Stimulated activated CD8-positive, alpha-beta memory T cell treated with anti-CD3 and anti-CD28 coated beads, Interleukin-7, amount 100 ng/mL, for 1 hour (primary cell): Measurements from ENCODE around the gene DET1.
"Not testable (repeated sequence)": the region's sequence is repeated elsewhere in the genome, so short reads cannot be mapped to it uniquely, and the experiment has no call there.

Source experiments
- DNase-seq, 2 donors: peaks; one replicate each; pipeline ENCODE4 v3.0.0-alpha.2; 2020; ENCODE audit warnings: low read depth in 2 of 2

Gene DET1

DNA sequence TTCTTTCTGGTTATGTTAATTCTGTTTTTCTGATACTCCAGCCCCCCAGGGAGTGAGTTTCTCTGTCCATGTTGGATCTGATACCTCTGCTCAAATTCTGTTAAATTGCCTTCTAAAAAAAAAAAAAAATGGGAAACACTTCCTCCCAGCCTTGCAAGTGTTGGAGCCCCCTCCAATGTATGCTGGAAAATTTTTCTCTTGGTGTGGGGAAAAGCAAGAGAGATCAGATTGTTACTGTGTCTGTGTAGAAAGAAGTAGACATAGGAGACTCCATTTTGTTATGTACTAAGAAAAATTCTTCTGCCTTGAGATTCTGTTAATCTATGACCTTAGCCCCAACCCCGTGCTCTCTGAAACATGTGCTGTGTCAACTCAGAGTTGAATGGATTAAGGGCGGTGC, 6.1 kb downstream of the DET1 start:
- not testable (repeated sequence) for DNase-seq

DNA sequence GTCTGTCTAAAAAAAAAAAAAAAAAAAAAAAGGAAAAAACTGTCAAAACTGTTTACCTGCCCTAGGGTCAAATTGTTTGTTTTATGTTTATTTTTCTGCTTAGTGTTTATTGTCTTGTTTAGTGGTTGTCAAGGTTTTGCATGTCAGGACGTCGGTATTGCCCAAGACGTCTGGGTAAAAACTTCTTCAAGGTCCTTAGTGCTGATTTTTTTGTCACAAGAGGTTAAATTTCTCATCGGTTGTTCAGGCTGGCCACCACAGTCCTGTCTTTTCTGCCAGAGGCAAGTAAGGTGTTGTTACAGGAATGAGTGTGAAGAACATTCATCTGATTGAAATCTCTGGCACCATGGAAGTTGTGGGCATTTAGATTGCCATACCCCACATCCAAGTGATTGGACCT, 7.0 kb downstream of the DET1 start:
- DNase-seq, result no peak

DNA sequence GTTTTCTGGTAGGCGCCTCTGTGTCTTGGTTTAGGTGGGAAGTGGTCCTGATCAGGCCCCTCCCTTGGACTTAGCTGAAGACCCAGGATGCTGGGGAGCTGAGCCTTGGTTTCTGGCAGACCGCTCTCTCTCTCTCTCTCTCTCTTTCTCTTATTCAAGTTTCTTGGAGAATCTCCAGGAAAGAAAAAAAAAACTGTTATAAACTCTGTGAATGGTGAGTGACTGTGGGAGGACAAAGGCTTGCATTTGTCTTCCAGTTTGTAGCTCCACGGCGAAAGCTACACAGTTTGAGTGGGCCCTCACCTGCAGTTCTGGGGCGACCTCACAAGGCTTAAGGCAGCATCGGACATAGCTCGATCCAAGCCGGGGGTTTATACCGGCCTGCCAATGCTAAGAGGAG, 7.5 kb downstream of the DET1 start:
- DNase-seq, result no peak

DNA sequence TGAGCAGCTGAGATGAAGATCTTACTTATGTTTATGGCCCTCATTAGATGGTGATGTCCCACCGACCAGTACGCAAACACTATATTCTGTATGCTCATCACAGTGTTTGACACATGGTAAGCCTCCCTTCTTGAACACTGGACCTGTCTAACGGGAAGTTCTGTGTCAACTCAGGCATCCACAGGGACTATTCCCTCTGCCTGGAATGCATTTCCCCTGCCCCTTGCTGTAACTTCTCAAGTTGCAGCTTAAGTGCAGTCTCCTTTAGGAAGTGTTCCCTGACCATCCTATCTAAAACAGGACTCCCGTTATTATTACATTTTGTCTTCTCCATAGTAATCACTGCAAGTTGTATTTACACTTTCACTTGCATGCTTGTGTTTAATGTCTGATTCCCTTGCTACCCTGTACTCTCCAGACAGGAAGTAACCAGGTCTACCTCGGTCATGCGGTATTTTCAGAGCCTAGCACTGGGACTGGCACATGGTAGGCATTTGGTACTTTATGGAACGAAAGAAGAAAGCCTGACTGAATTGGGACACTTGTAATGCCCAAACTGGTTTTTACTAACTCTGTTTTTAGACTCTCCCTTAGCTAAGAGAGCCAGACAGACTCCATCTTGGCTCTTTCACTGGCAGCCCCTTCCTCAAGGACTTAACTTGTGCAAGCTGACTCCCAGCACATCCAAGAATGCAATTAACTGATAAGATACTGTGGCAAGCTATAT, 8.7 kb downstream of the DET1 start:
- no peak for DNase-seq

DNA sequence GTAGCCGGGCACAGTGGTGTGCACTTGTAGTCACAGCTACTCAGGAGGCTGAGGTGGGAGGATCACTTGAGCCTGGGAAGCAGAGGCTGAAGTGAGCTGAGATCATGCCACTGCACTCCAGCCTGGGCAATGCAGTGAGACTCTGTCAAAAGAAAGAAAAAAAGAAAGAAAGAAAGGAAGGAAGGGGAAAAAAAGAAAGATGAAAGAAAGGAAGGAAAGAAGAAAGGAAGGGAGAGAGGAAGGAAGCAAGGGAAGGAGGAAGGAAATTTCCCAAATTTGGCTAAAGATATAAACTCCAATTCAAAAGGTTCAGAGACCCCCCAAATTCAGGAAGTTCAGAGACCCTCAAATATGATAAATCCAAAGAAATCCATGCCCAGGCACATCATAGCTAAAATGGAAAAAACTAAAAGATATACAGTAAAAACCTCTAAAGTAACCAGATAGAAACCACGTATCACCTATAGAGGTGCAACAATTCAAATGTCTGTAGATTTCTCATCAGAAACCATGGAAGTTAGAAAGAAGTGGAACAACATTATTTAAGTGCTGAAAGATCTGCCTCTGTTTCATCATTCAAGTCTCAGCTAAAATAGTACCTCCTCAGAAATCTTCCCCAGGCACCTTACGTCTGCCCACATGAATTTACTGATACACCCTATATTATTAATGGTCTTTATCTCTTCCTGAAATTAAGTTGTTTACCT, 10.7 kb downstream of the DET1 start:
- no peak for DNase-seq

DNA sequence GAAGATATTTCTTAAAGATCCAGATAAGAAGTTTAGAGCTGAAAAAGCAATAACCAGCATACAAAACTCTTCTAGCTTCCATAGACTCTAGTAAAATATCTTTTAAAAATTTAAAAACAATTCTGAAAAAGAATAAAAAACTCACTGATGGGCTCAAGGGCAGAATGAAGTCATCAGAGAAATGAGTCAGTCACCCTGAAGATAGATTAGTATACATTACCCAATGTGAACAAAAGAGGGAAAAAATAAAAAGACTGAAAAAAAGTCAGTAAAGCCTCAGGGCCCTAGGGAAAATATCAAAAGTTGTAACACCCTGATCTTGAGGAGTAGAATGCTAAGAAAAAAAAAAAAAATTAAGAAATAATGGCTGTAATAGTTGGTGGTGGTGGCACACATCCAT, 11.4 kb downstream of the DET1 start:
- no peak for DNase-seq

DNA sequence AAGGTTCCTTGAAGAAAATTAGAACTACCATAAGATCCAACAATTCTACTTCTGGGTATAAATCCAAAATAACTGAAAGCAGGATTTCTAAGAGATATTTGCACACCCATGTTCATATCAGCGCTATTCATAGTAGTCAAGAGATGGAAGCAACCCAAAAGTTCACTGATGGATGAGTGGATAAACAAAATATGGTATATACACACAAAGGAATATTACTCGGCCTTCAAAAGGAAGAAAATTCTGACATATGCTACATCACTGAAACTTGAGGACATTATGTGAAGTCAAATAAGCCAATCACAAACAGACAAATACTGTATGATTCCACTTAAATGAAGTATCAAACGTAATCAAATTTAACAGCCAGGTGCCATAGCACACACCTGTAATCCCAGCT, 13.1 kb downstream of the DET1 start:
- DNase-seq, result no peak

DNA sequence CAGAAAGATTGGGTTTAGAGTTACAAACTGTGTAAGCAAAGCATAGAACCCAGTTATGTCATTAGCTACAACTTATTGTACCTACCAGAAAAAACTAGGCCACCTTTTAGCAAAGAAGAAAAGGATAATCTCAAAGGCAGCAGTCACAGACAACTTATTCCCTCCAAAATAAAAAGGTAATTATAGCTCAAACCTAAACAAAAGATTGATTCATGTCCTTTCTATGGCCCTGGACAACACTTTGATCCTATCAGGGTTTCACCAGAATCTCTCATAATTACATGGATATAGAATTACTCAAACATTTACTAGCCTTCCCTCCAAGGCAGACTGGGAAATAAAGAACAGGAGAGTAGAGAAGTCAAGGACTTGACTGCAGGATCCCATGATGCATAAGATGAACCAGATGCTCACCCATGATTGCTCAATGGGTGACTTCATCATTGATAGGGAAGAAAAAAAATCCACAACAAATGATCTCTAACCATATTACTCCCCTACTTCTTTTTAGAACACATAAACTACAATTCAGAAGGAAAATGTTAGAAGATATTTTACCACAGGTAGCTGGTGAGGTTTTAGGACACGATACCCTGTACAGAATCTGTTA, 17.4 kb downstream of the DET1 start:
- DNase-seq, result no peak

DNA sequence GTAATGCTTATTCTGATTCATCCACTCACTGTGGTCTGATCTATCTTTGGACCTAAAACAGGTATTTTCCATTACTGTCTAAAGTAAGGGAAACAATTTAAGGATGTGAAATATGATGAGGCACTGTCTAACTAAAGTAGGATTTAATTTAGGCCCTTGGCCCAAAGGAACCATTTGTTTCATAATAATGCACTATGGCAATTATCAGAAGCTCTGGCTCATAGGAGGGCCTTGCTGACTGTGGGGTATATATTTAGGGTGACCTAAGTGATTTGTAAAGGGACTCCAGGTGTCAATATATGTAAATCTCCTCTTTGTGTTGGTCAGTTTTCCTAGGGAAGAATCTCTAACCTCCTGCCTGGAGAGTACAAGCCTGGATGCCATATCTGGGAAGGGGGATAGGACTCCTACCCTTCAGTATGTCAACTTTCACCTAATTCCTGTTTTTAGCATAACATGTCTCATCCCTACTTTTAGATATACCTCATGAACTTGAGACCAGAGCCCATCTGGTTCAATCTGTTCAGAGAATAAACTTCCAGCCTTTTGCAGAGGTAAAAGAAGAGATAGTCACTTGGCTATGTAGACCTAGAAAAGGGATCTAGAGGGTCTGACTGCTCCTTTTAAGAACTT, 20.1 kb downstream of the DET1 start:
- DNase-seq, result no peak

DNA sequence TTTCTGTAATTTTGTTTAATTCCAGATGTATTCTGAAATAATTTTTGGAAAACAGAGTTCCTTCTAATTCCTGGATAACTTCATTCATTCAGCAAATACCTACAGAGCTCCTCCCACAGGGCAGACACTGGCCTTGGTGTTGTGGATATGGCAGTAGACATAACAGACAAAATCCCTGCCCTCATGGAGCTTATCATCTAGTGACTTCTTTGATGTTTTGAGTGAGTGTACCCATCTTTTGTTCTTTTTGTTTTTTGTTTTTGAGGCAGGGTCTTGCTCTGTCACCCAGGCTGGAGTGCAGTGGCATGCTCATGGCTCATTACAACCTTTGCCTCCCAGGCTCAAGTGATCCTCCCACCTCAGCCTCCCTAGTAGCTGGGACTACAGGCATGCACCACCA, 21.1 kb downstream of the DET1 start:
- no peak for DNase-seq

DNA sequence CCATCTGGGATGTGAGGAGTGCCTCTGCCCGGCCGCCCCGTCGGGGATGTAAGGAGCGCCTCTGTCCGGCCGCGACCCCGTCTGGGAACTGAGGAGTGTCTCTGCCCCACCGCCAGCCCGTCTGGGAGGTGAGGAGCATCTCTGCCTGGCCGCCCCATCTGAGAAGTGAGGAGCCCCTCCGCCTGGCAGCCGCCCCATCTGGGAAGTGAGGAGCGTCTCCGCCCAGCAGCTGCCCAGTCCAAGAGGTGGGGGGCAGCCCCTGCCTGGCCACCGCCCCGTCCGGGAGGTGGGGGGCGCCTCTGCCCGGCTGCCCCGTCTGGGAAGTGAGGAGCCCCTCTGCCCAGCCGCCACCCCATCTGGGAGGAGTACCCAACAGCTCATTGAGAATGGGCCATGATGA, 22.4 kb downstream of the DET1 start:
- DNase-seq, result not testable (repeated sequence)

DNA sequence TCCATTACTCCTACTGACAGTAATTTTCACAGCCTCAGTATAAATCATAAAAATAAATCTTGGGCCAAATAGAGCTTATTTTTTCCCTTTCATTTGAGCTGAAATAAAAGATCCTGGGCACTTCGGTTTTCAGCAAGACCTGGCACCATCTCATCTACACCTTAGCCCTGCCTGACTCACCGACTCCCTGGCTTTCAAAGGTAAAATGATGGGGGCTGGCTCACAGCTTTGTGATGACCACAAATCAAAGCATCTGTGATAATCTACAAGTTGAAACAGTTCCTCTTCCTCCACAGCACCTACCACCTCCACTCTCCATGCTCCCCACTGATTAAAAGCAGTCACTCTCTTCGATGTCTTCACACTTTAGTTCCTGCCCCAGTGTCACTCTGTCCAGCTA, 27.6 kb downstream of the DET1 start:
- no peak for DNase-seq

DNA sequence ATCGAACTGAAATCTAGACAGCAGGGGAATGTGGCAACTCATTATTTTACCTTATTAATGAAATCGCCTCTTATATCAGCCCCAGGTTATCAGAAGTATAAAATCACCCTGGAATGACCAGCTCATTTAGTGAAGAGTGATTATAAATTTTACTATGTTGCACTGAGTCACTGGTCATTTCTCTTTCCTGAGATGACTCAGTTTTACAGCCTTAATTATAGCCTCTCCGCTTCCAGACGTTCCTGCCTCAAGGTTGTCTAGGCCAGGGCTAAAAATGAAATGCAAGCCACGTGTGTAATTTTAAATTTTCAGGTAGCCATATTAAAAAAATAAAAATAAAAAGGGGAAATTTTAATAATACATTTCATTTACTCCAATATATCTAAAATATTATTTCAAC, 33.3 kb downstream of the DET1 start:
- no peak for DNase-seq

DNA sequence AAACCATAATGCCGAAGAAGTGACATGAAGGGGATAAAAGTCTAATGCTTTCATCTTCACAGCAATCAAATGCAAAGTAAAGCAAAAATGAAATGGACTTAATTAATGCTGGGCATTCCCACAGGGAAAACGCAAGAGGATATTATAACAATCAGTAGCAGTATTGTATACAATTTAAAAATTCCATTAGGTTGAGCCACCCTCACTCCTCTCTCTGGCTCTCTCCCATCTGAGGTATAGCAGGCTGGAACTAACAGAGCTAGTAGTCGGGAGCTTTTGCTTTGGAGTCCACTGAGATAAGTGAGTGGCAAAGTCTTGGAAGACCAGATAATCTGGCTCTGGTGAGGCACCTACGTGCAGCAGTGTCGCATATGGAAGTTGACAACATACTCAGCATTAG, 33.9 kb downstream of the DET1 start:
- DNase-seq, result no peak

DNA sequence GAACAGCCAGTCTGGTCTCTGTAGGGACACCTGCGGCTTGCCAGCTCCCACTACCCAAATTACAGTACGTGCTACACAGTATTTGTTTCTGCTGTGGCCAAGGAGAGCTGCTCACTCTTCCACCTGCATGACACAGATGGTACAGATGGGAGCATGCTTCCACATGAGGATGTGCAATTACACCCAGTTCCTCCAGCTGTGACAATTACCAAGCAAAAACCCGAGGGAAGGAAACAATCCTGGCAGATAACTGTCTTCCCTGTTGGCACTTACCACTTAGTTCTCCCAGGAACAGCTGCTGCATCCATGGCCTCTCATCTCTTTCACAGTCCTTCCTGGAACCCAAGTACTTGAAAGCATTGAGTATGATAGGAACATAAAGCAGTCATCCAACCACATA, 34.4 kb downstream of the DET1 start:
- no peak for DNase-seq

DNA sequence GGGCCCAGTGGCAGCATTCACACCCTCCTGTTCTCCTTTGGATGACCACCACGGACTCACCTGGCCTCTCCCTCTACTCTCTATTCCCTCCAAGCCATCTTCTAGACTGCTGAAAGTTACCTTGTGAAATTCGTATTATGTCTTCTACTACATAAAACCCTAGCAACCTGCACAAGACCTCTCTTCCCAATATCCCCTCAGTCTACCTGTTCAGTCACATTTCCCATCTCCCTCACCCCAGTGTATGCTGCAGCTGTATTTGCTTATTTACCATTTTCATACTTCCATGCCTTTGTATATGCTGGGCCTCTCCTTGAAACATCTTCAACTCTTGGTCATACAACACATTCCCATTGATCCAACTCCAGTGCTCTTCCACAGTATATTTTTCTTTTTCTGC, 35.3 kb downstream of the DET1 start:
- DNase-seq, result no peak

DNA sequence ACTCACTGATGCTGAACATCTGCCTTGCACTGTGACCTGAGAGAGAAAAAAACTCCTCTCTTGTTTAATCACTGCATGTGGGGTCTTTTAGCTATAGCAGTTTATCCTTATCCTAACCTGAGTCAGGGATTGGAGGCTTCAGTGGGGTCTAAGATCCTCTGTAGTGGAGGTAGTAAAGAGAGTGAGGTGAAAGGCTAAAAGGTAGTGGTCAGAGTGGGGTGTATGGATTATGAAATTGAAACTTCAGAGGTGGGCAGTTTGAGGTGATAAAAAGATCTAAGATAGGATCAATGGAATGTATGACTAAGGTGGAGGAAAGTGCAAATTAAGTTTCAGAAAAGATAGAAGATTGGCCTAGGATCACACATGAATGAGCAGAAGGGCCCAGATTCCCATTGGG, 36.5 kb downstream of the DET1 start:
- no peak for DNase-seq

DNA sequence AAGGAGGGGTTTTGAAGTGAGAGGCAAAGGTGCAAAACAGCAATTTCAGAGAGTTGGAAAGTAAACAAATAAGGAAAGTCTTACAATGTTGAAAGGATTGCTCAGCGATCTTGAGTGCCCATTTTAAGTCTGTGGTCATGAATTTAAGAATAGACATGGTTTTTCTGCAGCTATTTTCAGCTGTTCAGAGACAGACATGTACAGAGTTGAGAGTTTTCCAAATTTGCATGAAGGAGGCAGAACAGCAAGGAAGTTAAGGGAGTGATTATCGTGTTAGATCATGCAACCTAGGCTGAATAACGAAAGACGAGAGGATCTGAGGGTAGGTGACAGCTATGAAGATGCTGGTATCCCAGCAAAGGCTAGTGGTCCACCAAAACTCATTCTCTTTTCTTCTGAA, 37.2 kb downstream of the DET1 start:
- no peak for DNase-seq

DNA sequence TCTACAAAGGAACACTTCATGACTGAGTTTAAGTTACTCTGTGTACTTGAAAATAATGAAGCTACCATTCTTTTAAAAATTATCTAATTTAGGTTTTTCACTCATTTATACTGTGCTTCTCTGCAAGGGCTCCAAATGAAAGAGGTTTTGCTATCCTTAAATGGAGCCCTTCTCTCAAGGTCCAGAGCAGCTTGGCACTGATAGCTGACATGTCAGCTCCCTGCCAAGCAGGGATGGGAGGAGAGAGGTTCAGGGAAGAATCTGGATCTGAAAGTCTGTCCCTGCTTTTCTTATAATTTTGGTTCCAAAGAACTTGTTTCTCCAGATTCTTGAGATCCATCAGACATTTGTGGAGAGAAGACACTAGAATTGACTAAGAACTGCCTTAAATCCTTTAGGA, 39.9 kb downstream of the DET1 start:
- no peak for DNase-seq

DNA sequence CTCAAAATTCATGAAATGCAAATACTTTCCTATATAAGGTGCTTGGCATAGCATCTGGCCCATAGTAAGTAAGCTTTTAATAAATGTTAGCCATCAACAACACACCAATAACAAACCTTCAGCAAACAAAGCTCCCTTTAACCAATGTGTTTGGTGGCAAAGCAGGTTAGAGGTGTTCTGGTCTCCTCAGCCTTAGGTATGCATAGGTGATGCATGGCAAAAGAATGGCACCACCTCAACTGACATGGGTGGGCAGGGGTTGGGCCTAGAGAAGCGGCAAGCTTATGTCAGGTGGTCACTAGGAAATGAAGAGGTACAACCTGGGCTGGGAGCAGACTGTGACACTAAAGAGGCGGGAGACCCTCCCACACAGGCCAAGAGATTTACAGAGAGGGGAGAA, 40.8 kb downstream of the DET1 start:
- no peak for DNase-seq

DNA sequence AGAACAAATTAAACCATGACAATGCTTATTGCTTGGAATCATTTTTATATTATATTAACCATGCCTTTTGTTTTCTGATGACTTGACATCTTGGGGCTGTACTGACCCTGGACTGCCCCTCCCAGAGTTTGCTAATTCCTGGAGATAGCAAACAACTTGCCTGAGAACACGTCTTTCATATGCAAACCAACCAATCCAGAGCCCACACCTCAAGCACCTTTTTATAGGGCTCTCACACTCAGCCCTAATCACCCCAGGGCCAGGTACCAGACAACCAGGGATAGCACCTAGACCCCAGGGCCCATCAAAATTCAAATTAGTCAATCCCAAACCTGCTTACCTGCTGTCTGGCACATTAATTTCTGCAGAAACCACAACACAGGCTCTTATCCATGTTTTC, 42.0 kb downstream of the DET1 start:
- DNase-seq, result no peak

DNA sequence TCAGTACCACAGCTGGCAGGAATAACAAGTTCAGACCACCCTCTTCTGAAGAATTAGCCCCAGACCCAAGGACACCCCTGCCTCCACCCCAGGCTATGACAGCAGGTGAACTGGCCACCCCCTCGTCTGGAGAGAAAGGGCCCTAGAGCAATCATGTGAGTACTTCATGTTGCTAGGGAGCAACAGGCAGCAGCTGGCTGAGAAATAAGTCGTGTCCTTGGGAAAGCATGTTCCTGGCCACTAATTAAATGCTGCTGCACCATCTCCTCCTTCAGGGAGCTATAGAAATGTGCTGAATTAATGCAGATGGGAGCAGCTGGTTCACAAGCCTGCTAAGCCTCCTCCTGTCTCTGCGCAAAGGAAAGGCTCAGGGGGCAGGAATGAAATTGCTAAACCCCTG, 47.5 kb downstream of the DET1 start:
- no peak for DNase-seq
